PC-3 (cell line): Measurements from ENCODE around the gene ZSCAN5A. TPM values are rescaled to one million over a fixed set of nuclear protein-coding genes. Genes with fewer than 3 reads are reported as not detected.
A peak's percentile ranks its signal among the peaks of the same experiment; 100 is the strongest.

Experiments
- ATAC-seq: fragments of 200-7000 bp; cut with Tn5 transposase; 2 replicates; pipeline ENCODE4 v1.9.1; 2020; ENCODE audit warnings: mild to moderate bottlenecking, moderate library complexity
- BruUV-seq: library from RNA; stranded (reverse); fragments of 400-500 nt; replicated peaks from 2 replicates; lab custom pipeline; 2021; lab: Mats Ljungman, UMichigan
- CTCF ChIA-PET: fragments of 300-600 bp; sonication (Branson Sonifier 250); formaldehyde crosslinking; loops from one replicate; lab custom pipeline; 2022; ENCODE audit warnings: antibody characterized with exemption; lab: Charles Lee
- POLR2A ChIA-PET: fragments of 300-600 bp; sonication (Branson Sonifier 250); formaldehyde crosslinking; loops from one replicate; lab custom pipeline; 2022; ENCODE audit warnings: antibody characterized with exemption; ENCODE audit not compliant: unreplicated experiment; lab: Charles Lee
- DNase-seq: peaks from one replicate; pipeline ENCODE4 v3.0.0-alpha.2; 2015
- H2AFZ ChIP-seq: fragments of 300-600 bp; sonication (generic); 2 replicates; pipeline ENCODE4 v1.6.0; 2016; ENCODE audit warnings: antibody characterized with exemption, low read length
- H3F3A ChIP-seq: fragments of 300-600 bp; sonication (generic); one replicate; pipeline ENCODE4 v1.6.0; 2017; ENCODE audit warnings: antibody characterized with exemption, low read length, control low read depth, mild to moderate bottlenecking; ENCODE audit not compliant: unreplicated experiment
- H3K27ac ChIP-seq: fragments of 300-600 bp; sonication (generic); 2 replicates; pipeline ENCODE4 v1.5.1; 2016; ENCODE audit warnings: mild to moderate bottlenecking, low read length
- H3K27me3 ChIP-seq: fragments of 300-600 bp; sonication (generic); 2 replicates; pipeline ENCODE4 v1.6.1; 2016; ENCODE audit warnings: low read length, mixed read lengths
- H3K36me3 ChIP-seq: fragments of 300-600 bp; sonication (generic); 2 replicates; pipeline ENCODE4 v1.6.1; 2016; ENCODE audit warnings: low read depth, mixed run types, low read length, mixed read lengths
- H3K4me1 ChIP-seq: fragments of 300-600 bp; sonication (generic); 2 replicates; pipeline ENCODE4 v1.5.1; 2016; ENCODE audit warnings: low read length; ENCODE audit not compliant: insufficient read depth
- H3K4me2 ChIP-seq: fragments of 300-600 bp; sonication (generic); 2 replicates; pipeline ENCODE4 v1.6.0; 2016; ENCODE audit warnings: low read length
- H3K4me3 ChIP-seq: fragments of 300-600 bp; sonication (generic); 2 replicates; pipeline ENCODE4 v1.5.1; 2016; ENCODE audit warnings: mild to moderate bottlenecking, low read length, mixed read lengths
- H3K79me2 ChIP-seq: fragments of 300-600 bp; sonication (generic); 2 replicates; pipeline ENCODE4 v1.6.1; 2017; ENCODE audit warnings: low read length, mixed read lengths
- H3K9ac ChIP-seq: fragments of 300-600 bp; sonication (generic); 2 replicates; pipeline ENCODE4 v1.6.0; 2016; ENCODE audit warnings: mild to moderate bottlenecking, low read length
- H3K9me2 ChIP-seq: fragments of 300-600 bp; sonication (generic); replicated peaks from 2 replicates; pipeline ENCODE4 v1.6.1; 2016; ENCODE audit warnings: mixed run types, low read length, mixed read lengths
- H3K9me3 ChIP-seq: fragments of 300-600 bp; sonication (generic); 2 replicates; pipeline ENCODE4 v1.6.1; 2016; ENCODE audit warnings: low read length, mixed read lengths
- H4K20me1 ChIP-seq: fragments of 300-600 bp; sonication (generic); 2 replicates; pipeline ENCODE4 v1.6.1; 2016; ENCODE audit warnings: low read length, mixed read lengths
- EZH2 ChIP-seq: fragments of 300-600 bp; sonication (generic); IDR thresholded peaks from one replicate; pipeline ENCODE4 v1.6.1; 2017; ENCODE audit warnings: antibody characterized with exemption, mild to moderate bottlenecking, low read length; ENCODE audit not compliant: unreplicated experiment
- EZH2phosphoT487 ChIP-seq: fragments of 300-600 bp; sonication (generic); IDR thresholded peaks from 2 replicates; pipeline ENCODE4 v1.6.1; 2018; ENCODE audit warnings: mild to moderate bottlenecking, antibody characterized with exemption, low read length, borderline replicate concordance
- intact Hi-C: fragments of 100-400 bp; cut with micrococcal nuclease; formaldehyde crosslinking; loops from 2 replicates; pipeline ENCODE4 v1.9.0; 2023
- total RNA-seq: library from RNA; depleted of rRNA; stranded (reverse); fragments of >200 nt; gene quantifications from 2 replicates; pipeline ENCODE4 v1.2.3, GENCODE V29; 2014
- TF ChIP-seq, protein P1 (sequence below): fragments of 300-600 bp; sonication (generic); conservative IDR thresholded peaks from 2 replicates; pipeline ENCODE4 v1.5.1; 2017; ENCODE audit warnings: antibody characterized with exemption, low read depth, mild to moderate bottlenecking, low read length

The ZSCAN5A gene
- total RNA-seq, 1 experiment from 2014 or later, result 23.7 TPM

DNA sequence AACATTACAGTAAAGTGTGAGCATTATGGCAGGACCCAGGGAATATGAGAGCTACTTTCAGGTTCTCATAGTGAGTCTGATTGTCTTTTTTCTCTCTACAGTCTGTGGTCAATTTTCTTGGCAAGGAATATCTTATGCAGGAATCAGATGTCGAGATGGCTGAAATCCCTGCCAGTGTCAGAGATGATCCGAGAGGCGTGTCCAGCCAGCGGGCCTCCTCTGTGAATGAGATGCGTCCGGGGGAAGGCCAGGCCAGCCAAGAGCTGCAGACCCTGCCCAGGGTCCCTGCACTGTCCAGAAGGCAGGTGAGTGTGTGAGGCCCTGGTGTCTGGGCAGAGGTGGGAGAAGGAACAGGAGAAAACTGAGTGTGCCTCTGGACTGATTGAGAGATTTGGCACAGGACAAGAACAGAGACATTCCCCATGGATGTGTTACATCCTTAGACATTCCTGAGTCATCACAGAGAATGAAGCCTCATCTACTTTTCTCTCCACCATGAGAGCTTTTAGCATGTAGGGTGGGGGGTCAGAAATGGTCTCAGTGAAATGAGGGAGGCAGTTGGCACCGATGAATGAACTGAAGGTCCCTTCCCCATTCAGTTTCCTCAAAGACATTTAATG is 69.4 kb downstream of the ZSCAN5A start:
- CTCF ChIA-PET, result no interaction called here
- no peak overlapping the region for H2AFZ ChIP-seq
- H4K20me1 ChIP-seq, result no peaks in the 10 kb centered on the region
- H3K79me2 ChIP-seq, result no peaks in the 10 kb centered on the region
- no peaks in the 10 kb centered on the region for H3K4me1 ChIP-seq
- no peaks in the 10 kb centered on the region for H3F3A ChIP-seq
- H3K4me3 ChIP-seq, result no peak overlapping the region
- H3K27ac ChIP-seq, result no peak overlapping the region
- no peak overlapping the region for H3K9ac ChIP-seq
- TF ChIP-seq EZH2, result no peak
- TF ChIP-seq EZH2phosphoT487, result no peak
- TF ChIP-seq, protein P1, sequence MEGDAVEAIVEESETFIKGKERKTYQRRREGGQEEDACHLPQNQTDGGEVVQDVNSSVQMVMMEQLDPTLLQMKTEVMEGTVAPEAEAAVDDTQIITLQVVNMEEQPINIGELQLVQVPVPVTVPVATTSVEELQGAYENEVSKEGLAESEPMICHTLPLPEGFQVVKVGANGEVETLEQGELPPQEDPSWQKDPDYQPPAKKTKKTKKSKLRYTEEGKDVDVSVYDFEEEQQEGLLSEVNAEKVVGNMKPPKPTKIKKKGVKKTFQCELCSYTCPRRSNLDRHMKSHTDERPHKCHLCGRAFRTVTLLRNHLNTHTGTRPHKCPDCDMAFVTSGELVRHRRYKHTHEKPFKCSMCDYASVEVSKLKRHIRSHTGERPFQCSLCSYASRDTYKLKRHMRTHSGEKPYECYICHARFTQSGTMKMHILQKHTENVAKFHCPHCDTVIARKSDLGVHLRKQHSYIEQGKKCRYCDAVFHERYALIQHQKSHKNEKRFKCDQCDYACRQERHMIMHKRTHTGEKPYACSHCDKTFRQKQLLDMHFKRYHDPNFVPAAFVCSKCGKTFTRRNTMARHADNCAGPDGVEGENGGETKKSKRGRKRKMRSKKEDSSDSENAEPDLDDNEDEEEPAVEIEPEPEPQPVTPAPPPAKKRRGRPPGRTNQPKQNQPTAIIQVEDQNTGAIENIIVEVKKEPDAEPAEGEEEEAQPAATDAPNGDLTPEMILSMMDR, result no peak
- ATAC-seq, result no peak
- no TSS peak for BruUV-seq
- no peaks in the 10 kb centered on the region for H3K36me3 ChIP-seq
- POLR2A ChIA-PET, result no interaction called here
- no peaks in the 10 kb centered on the region for H3K9me2 ChIP-seq
- intact Hi-C loops, result no loop called here
- H3K4me2 ChIP-seq, result no peak overlapping the region
- H3K27me3 ChIP-seq, result no peaks in the 10 kb centered on the region
- no peaks in the 10 kb centered on the region for H3K9me3 ChIP-seq
- peak; percentile 37 for DNase-seq

DNA sequence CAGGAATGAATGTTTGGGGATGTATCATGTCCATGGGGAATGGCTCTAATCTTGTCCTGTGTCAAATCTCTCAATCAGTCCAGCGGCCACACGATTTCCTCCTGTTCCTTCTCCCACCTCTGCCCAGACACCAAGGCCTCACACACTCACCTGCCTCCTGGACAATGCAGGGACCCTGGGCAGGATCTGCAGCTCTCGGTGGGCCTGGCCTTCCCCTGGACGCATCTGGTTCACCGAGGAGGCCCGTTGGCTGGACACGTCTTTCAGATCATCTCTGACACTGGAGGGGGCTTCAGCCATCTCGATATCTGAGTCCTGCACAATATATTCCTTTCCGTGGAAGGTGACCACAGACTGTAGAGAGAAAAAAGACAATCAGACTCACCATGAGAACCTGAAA is 91.2 kb downstream of the ZSCAN5A start:
- Histone ChIP-seq H3K9me2 (no peaks in the 10 kb centered on the region), H3K4me3 (no peak overlapping the region), H3K36me3 (no peaks in the 10 kb centered on the region; the same call in 1 of the 2 replicates), H4K20me1 (no peaks in the 10 kb centered on the region), H3K4me1 (no peaks in the 10 kb centered on the region), H3K79me2 (no peaks in the 10 kb centered on the region), H3K4me2 (no peak overlapping the region), H3F3A (no peaks in the 10 kb centered on the region), H3K9ac (no peak overlapping the region), H3K27me3 (no peaks in the 10 kb centered on the region), H3K27ac (no peak overlapping the region), H3K9me3 (no peaks in the 10 kb centered on the region), H2AFZ (no peak overlapping the region)
- intact Hi-C loops, result no loop called here
- ChIA-PET CTCF (no interaction called here), POLR2A (no interaction called here)
- DNase-seq (no peak), ATAC-seq (no peak)
- TF ChIP-seq EZH2phosphoT487, result no peak
- TF ChIP-seq, protein P1, result no peak
- TF ChIP-seq EZH2, result no peak
- BruUV-seq, result no TSS peak

DNA sequence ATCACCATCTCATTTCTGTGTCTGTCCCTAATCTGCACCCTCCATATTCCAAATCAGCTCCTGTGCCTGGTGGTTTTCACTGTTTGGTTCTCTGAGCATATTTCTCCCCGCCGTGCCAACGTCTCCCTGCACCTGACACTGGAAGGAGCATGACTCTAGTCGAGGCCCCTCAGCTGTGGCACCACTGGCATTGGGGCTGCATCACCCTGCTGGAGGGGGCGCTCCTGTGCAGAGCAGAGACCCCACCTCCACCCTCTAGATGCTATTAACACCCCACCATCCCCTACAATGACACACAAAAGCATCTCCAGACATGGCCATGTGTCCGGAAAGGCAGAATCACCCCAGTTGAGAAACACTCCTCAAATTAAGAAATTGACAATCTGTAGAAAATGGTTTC is 91.7 kb downstream of the ZSCAN5A start:
- TF ChIP-seq EZH2phosphoT487, result no peak
- TF ChIP-seq, protein P1, result peak; percentile 26; the same call in 1 of the 2 replicates
- TF ChIP-seq EZH2, result no peak
- ChIA-PET CTCF (no interaction called here), POLR2A (no interaction called here)
- Histone ChIP-seq H3K9me3 (no peaks in the 10 kb centered on the region), H3K4me3 (no peak overlapping the region), H4K20me1 (no peaks in the 10 kb centered on the region), H3K36me3 (no peaks in the 10 kb centered on the region; the same call in 1 of the 2 replicates), H3K4me1 (no peaks in the 10 kb centered on the region), H3K27me3 (no peaks in the 10 kb centered on the region), H3K27ac (no peak overlapping the region), H2AFZ (no peak overlapping the region), H3K9me2 (no peaks in the 10 kb centered on the region), H3K9ac (no peak overlapping the region), H3F3A (no peaks in the 10 kb centered on the region), H3K79me2 (no peaks in the 10 kb centered on the region), H3K4me2 (no peak overlapping the region)
- intact Hi-C loops, result no loop called here
- no peak for DNase-seq
- BruUV-seq, result no TSS peak
- ATAC-seq, result no peak
